ENCODE results near the gene CEMIP.

Gene CEMIP

DNA sequence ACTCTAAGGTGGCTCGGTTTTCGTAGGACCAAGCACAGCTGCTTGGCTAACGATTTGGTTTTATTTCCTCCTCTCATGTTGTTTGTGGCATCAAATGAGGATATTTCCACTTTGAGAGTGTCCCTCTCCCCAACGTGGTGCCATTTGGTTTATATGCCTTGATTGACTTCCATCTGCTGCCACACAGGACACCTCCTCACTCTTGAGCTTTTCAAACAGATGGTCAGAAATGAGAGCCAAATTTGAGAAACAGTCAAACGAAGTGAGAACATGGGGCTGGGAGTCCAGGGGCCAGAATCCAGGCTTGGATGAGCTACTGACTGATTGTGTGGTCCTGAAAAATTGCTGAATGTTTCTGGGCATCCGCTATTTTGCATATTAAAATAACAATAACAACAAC, 43.5 kb downstream of the CEMIP start:
- no peak for DNase-seq (ENCODE audit: low read depth)

DNA sequence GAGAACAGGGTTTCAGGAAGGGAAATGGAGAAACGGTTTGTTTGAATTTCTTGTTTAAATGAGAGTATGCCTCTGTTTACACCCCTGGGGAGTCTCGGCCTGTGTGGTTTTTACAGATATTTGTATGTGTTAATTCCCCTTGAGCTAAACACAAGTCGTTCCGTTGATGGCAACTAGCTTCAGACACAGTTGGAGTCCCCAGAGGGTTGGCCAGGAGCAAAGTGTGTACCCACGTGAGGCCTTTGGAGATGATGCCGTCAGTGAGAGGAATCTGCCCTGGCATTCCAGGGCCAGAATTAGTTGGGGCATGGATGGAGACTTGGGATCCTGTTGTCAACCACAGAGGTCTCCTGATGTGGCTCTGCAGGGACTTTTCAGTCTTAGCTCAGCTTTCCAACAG, 44.0 kb downstream of the CEMIP start:
- DNase-seq (ENCODE audit: low read depth), result no peak

DNA sequence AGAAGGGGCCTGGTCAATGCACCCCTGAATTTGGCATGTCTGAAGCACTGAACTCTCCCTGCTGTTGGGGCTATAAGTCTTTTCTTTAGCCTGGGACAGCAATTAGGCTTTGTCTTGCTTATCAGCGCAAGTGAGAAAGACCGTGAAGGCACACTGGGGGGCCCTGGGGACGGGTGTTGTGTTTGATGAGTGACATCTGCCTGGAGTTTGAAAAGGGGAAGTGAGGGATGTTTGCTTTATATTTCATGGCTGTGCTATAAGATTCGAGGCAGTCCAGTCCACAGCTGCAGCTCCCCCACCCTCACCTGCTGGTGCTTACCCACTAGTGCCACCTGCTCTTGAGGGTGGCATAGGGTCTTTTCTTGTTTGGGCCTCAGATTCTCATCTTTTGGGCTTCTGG, 44.8 kb downstream of the CEMIP start:
- no peak for DNase-seq (ENCODE audit: low read depth)

DNA sequence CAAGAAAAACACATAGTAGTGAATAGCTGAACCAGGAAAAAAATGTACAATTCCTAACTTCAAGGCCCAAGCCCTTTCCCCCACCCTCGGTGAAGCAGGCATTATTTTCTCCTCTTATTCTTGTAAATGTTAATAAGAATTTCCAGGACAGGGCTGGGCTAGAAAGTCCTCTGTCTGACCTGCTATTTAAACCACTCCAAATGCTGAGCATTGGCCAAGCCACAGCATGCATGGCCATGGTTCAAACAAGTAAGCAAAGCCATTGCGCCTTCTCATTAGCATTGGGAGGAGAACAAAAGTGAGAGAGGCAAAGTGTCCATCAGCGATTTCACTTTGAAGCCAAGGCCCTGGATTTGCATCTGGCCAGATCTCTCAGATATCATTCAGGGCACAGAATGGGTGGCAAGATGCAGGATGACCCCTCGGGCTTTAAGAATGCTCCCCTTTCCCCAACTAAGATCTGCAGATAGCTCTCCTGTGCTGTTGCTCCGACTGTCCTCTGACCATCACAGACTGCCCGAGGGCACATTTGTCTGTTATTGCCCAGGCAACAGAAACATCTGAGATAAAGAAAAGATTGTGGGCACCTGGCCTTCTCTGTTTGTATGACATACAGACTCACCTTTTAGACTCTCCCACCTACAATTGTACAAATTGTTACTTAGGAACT, 46.3 kb downstream of the CEMIP start:
- no peak for DNase-seq (ENCODE audit: low read depth)

DNA sequence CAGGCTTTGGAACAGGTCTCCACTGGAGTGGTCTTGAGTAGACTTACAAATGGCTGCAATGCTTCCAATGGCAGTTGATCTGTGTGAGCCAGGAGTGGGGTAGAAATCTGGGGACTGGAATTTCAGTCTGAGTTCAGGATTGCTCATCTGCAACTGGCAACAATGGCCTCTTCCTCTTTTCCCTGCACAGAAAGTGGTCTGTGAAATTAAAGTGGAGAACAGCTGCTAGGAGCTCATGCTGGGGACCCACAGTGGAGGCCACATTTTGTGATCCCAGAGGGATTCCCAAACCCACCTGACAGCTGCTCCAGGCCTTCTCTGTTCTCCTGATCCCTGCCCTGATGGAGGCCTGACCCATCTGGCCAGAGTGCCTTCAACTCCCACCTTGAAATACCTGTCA, 49.6 kb downstream of the CEMIP start:
- DNase-seq (ENCODE audit: low read depth), result no peak

DNA sequence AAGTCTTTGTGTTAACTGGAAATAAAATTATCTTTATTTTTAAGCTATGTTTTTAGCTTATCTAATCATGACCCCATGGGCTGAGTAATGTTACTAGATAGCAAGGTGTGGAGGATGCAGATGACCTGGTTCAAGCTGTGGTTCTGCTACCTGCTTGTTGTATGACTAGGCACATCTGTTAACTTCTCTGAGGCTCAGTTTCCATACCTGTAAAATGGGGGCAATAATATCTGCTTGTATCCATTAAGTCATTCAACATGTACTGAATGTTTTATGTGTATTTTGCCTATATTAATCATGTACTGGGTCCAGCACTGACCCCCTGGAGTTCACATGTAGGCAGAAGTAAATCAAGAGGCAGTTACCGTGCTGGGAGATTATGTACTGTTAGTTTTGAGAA, 51.5 kb downstream of the CEMIP start:
- no peak for DNase-seq (ENCODE audit: low read depth)

DNA sequence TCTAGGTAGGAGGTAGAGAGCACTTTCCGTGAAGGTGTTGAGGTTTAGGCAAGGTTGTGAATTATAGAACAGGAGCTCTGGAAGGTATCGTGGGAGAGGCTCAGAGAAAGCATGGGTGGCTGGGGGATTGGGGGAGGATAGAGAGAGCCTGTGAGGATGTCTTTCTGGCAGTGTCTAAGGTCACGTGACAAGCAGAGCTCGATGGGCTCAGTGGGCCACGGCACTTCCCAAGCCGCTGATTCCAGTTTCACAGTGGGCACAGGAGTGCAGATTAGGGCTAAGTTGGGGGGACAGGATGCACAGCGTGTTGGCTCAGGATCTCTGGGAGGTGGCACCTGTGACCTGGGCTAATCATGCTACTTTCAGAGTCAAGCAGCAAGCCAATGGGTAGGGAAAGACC, 52.0 kb downstream of the CEMIP start:
- DNase-seq (ENCODE audit: low read depth), result no peak

DNA sequence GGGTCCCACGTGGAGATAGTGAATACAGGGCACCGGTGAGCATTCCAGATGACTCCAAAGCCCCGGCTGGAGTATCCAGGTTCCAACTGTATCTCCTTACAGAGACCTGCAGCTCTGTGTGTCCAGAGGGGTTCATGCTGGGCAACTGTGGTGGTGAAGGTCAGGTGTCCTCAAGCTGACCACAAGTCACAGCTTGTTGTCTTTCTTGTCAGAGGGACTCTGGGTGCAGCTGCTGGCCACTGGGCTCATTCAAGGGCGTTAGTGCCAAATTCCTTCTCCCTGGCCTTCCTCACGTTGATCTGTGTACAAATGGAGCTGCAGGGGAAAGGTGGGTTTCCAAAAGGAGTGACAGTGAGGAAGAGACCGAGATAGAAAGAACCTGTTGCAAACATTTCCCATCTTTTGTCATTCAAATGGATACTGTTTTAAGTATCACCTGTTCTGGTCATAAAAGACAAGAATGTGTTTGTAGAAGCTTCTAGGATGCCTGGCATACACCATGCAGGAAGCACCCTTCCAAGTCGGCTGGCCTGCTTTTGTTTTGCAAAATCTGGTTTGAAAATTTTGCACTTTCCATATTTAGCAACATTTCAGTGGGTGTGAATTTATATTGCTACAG, 52.5 kb downstream of the CEMIP start:
- no peak for DNase-seq (ENCODE audit: low read depth)

DNA sequence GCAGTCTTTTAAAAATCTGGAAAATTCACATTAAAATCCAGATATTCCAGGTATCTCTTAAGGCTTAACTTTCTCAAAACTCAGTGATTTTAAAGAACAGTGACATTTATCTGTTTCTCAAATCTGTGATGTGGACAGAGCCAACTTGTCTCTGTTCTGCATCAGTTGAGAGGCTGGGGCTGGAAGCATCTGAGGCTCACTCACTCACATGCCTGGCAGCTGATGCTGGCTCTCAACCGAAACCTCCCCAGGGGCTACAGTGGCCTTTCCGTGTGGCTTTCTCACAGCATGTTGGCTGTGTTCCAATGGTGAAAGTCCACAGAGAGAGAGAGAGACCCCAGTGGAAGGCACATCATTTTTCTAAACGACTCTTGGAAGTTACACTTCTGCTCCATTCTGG, 53.5 kb downstream of the CEMIP start:
- DNase-seq (ENCODE audit: low read depth), result no peak

DNA sequence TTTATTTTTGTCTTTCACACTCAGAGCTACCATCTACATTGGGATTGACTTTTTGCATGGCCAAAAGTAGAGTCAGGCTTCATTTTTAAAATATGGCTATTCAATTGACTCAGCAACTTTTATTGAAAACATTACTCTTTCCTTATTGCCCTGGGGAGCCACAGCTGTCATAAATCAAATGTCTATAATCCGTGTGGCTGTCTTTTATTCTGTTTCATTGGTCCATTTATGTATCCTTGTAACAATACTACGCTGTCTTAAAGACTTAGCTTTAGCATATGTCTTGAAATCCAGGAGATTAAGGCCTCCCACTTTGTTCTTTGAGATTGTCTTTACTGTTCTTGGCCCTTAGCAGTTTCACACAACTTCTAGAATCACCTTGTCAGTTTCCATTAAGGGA, 55.2 kb downstream of the CEMIP start:
- no peak for DNase-seq (ENCODE audit: low read depth)

DNA sequence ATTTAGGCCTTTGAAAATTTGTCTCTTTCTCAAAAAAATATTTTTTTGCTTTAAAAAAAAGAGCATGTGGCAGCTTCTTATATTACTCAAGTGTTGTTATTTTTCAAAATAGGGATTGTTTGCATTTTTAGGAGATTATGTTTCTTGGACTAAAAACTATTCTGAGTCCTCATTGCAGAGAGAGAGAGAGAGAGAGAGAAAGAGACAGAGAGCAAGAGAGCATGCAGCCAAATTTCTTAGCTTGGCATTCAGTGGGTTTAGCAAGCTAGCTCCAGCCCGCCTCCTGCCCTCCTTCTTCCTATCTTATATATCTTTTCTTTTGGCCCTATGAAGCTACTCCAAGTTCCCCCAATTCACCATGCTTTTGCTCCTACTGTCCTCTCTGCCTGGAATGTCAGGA, 55.7 kb downstream of the CEMIP start:
- DNase-seq (ENCODE audit: low read depth), result no peak

DNA sequence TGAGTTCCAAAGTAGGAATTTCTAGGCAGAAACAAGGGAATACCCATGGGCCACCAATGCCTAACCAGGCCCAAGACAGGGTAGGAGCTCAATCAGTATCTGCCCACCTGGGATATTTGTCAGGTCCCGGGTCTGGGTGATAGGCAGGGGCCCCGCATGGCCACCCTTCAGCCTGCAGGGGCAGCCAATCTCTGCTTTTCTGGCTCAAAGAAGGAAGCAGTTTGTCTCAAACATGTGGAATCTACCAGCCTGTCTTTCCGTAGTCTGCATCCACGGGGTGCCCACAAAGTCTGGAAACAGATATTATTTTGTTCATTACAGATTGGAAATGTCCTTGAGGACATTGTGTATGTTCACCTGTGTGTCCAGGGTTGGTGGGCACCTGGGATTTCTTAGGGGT, 56.2 kb downstream of the CEMIP start:
- no peak for DNase-seq (ENCODE audit: low read depth)

DNA sequence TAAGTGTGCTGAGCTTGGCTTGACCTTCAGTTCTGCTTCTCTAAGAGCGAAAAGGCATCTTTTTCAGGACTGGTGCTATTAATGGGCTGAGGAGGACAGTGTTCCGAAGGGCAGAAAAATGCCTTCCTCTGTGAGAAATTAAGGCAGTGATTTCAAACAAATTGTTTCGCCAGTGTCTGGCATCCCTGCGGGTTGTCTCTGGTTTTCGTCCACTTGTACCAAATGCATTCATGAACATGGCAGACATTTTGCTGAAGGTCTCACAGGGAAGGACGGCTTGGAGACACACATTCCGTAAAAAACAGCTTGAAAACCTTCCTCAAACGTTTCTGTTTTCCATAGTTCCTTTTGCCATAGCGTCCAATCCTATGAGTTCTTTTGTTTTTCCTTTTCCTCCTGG, 57.1 kb downstream of the CEMIP start:
- DNase-seq (ENCODE audit: low read depth), result no peak

DNA sequence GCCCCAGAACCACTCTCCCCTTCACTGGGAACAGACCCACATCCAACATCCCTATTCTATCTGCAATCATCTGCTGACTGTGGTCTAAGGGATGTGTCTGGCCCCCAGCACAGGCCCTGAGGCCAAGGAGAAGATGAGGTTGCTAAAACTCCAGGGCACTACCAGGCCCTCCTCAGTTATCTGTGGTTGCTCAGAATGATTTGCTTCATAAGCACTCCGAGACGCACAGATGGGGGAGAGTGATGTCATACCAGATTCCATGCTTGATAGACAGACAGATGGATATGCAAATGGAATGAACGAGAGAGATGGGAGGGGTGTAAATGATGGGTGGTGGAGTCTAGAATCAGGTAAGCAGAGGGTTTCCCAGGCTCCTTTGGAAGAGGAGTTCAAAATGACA, 57.8 kb downstream of the CEMIP start:
- DNase-seq (ENCODE audit: low read depth), result no peak

DNA sequence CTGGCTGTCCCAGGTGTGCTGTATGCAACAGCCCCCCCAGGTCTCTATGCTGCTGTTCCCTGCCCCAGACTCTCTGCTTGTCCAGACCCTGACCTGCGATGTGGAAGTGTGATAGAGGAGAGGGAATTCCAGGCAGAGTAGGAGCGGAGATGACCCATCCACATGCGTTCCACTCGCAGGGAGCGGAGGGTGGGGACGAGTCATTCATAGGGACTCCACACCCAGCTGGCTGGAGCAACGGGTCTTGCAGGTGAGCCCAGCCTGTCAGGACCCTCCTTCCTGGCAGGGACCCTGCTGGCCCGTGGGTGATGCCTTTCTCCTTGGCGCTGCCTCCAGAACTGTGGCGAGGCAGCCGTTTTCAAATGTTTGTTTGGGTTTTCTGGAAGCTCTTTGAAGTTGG, 58.8 kb downstream of the CEMIP start:
- no peak for DNase-seq (ENCODE audit: low read depth)

DNA sequence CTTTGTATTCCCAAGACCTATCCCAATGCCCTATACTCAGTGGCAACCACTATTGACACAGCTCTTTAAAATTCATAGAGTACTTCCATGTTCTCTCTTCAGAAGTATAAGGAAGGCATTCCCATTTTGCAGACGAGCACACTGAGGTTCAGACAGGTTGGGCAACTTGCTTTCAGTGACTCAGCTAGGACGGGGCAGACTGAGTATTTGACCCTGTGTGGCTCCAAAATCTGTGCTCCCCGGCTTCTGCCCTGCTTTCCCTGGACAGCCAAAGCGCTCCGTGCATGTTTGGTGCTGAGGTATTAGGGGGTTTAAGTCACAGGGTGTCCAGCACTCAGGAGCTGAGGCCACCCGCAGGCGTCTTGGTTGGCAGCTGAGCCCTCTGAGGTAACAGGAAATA, 59.5 kb downstream of the CEMIP start:
- DNase-seq (ENCODE audit: low read depth), result no peak

DNA sequence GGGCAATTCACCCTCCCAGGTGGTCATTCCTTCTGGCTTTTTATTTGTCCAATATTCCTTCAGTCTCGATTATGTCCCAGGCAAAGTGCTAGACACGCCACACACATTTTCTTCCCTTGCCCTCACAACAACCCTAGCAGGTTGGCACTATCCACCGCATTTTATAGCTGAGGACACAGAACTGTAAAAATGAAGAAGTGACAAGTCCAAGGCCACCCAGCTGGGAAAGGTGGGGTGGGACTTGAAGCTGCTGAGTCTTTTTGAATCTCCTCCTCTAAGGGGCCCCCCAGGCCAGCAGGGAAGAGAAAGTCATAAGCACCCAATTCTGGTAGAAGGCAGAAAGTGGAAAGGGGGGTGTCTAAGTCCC, 60.6 kb downstream of the CEMIP start:
- DNase-seq (ENCODE audit: low read depth), result no peak

DNA sequence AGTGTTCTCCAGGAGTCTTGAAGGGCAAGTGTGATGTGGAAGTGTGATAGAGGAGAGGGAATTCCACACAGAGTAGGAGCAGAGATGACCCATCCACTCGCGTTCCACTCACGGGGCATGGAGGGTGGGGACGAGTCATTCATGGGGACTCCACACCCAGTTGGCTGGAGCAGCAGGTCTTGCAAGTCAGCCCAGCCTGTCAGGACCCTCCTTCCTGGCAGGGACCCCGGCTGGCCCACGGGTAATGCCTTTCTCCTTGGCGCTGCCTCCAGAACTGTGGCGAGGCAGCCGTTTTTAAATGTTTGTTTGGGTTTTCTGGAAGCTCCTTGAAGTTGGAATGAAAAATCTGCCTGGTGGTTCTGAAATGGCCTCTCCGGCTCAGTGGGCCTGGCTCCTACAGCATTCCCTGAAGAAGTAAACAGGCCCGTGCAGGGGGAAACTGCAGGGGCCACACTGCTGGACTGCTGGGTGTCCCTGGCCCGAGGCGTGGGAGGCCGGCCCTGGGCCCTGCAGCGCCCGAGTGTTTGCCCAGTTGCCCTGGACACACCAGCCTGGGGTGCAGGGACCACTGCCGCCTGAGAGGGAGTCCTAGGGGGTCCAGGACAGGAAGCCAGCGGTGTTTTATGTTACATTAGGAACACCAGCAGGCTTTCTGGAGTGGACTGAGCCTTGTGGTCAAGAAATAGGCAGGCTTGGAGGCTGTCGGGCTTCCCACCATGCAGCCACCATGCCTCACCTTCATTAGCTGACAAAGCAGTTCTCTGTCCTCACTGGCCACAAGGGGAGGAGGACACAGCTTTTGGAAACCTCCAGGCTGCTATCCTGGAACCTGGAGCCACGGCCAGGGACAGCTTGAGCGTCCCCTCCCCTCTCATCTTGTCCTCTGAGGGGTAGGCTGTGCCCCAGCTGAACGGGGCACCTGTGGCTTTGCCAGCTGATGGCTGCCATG, 61.3 kb downstream of the CEMIP start:
- DNase-seq (ENCODE audit: low read depth), result no peak

DNA sequence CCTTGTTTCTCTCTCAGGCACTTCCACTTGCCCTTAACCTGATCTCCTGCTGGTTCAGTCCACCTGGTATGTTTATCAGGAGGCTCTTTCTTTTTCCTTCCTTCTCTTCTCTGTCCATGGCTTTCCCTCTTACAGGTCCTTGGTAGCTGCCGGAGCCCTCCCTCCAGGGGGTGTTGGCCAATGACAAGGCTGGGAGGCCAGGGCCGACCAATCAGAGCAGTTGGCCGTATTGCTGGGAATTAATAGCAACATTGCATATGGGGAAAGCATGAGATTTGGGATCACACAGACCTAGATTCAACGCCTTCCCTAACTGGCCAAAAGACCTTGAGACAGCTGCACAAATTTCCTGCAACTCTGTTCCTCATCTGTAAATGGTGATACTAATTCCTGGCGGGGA, 62.4 kb downstream of the CEMIP start:
- DNase-seq (ENCODE audit: low read depth), result no peak

DNA sequence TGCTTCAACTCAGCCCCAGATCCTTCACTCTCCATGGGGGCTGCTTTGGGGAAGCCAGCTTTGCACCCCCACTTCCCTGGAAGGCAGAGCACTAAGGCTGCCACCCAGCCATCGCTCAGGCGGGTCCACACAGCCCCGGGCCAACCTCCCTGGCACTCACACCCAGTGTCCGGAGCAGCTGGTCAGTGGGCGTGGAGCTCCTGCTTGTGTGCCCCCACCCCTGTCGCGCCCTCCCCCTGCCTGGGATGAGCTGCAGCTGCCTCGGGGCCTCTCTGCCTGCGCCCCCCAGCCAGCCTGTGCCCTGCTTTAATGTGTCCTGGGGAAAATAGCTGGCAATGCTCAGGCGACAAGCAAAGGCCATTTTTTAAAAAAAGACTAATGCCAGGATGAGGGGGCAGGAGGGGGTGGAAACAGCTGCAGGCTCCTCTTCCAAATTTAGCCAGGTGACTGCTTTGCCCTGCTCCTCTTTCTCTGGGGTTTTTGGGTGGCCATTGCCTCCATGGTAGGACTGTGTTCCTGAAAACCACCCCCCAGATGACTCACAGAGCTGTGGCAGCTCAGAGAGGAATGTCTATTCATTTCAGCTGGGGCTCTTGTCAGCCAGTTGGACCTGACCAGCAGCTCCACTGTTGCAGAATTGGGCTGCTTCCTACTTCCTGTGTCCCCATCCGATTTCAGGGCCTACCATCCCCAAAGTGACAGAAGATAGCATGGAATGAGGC, 65.0 kb downstream of the CEMIP start:
- DNase-seq (ENCODE audit: low read depth), result no peak

DNA sequence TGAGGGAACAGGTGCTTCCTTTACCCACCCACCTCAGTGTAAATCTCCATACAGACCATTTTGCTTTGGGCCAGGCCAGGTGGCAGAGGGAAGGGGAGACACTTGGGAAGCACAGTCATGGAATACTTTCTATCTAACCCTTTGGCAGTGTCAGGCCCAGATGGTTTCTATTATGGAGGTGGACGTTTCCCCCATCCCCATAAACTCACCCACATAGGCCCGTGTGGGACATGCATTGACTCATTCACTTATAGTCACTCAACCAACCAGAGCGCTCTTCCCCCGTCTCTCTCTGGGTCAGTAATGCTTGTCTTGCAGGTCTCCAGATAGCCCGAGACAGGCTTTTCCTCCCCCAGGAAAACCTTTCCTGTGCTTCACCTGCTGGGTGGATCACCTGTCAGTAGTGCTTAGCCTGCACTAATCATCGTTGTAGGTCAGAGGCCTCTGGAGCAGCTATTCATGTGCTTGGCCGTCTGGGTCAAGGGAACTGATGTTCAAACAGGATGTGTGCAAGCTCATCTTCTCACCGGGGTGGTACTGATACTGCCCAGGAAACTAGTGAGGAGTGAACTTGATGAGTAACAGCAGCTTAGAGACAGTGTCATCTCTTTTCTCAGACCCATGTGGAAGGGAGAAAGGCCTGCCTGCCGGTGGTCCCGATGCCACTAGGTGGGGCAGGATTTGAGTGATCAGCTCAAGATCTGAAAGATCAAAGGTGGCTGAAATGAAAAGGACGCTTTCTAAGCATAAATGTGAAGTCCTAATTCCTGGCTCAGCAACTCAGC, 67.1 kb downstream of the CEMIP start:
- no peak for DNase-seq (ENCODE audit: low read depth)

DNA sequence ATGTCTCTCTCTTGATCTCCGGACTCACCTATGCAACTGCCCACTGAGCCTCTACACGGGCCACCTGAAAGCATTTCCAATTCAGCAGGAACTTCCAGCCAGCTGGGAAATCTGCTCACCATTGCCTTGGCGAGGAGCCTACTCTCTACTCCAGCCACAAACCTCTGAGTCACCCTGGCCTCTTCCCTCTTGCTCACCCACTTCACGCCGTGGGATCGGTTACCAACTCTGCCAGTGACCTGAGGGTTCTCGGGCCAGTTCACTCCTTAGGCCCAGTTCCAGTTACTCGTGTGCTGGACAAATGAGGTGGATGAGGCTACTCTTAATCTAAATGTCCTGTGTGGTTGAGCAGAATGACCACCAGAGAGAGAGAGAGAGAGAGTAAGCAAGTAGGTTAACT, 70.1 kb downstream of the CEMIP start:
- DNase-seq (ENCODE audit: low read depth), result no peak
